Lower leg skin (tissue), 4 donors: ENCODE measurements around the gene ADAMTS14. TPM values are rescaled to one million over a fixed set of nuclear protein-coding genes. Genes with fewer than 3 reads are reported as not detected.

Source experiments
- DNase-seq, 2 donors: peaks; one replicate each; pipeline ENCODE4 v3.0.0-alpha.2; 2019; ENCODE audit warnings: low spot score in 2 of 2
- H3K4me3 ChIP-seq: fragments of 200-600 bp; sonication (generic); 2 replicates; pipeline ENCODE4 v1.5.1; 2017; ENCODE audit warnings: mild to moderate bottlenecking, low read depth; ENCODE audit not compliant: poor library complexity, severe bottlenecking
- POLR2A ChIP-seq, 2 donors: fragments of 450-650 bp; IDR thresholded peaks; one replicate each; pipeline ENCODE4 v1.6.1; 2016 to 2017; ENCODE audit warnings: antibody characterized with exemption in 2 of 2, mild to moderate bottlenecking in 1 of 2, moderate library complexity in 1 of 2
- WGBS, 2 donors: methylation state at CpG; one replicate each; pipeline ENCODE4 v1.1.5; 2018; 5-methylcytosine and 5-hydroxymethylcytosine counted together
- intact Hi-C: fragments of 100-400 bp; cut with DNase I; formaldehyde crosslinking; loops from one replicate; pipeline ENCODE4 v1.15.0; 2023; ENCODE audit warnings: low total_unique reads
- total RNA-seq, 4 donors: library from RNA; depleted of rRNA; stranded (reverse); fragments of >200 nt; gene quantifications; one replicate each; pipeline ENCODE4 v1.1.0, GENCODE V29; 2016
- TF ChIP-seq, protein P1 (sequence below), 3 donors: fragments of 450-650 bp; IDR thresholded peaks; one replicate each; pipeline ENCODE4 v1.5.1; 2016; ENCODE audit warnings: antibody characterized with exemption in 3 of 3, mild to moderate bottlenecking in 3 of 3, moderate library complexity in 2 of 3

ADAMTS14 gene
- total RNA-seq, 4 donors from 2014 or later, result 0.22 to 1.0 (median 0.34) TPM; not detected in 1

DNA sequence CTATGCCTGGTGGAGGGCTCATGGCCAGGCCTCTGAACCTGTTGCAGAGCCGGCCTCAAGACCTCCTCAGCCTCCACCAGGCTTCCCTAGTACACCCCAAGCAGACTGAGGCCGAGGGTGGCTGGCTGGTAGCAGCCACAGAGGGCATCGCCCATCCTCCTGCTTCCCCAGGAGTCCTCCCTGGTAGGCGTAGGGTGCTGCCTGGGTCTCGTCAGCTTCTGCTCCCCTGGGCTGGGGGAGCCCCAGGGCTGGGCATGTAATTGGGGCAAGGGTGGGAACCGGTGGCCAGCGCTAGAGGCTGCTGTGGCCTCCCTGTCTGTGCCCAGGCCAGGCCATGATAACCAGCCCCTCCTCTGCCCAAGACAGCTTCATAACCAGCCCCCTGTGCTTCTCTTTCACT, 80.3 kb downstream of the ADAMTS14 start:
- WGBS, 2 donors, result 87 to 98% methylated on average over 6 to 7 of the region's 7 CpGs
- H3K4me3 ChIP-seq, result no peak overlapping the region
- no peak for DNase-seq
- TF ChIP-seq, protein P1, sequence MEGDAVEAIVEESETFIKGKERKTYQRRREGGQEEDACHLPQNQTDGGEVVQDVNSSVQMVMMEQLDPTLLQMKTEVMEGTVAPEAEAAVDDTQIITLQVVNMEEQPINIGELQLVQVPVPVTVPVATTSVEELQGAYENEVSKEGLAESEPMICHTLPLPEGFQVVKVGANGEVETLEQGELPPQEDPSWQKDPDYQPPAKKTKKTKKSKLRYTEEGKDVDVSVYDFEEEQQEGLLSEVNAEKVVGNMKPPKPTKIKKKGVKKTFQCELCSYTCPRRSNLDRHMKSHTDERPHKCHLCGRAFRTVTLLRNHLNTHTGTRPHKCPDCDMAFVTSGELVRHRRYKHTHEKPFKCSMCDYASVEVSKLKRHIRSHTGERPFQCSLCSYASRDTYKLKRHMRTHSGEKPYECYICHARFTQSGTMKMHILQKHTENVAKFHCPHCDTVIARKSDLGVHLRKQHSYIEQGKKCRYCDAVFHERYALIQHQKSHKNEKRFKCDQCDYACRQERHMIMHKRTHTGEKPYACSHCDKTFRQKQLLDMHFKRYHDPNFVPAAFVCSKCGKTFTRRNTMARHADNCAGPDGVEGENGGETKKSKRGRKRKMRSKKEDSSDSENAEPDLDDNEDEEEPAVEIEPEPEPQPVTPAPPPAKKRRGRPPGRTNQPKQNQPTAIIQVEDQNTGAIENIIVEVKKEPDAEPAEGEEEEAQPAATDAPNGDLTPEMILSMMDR (IDR thresholded peaks at IDR 0.05), result no peak
- no peak for TF ChIP-seq POLR2A (IDR thresholded peaks at IDR 0.05)
- intact Hi-C loops, result no loop called here

DNA sequence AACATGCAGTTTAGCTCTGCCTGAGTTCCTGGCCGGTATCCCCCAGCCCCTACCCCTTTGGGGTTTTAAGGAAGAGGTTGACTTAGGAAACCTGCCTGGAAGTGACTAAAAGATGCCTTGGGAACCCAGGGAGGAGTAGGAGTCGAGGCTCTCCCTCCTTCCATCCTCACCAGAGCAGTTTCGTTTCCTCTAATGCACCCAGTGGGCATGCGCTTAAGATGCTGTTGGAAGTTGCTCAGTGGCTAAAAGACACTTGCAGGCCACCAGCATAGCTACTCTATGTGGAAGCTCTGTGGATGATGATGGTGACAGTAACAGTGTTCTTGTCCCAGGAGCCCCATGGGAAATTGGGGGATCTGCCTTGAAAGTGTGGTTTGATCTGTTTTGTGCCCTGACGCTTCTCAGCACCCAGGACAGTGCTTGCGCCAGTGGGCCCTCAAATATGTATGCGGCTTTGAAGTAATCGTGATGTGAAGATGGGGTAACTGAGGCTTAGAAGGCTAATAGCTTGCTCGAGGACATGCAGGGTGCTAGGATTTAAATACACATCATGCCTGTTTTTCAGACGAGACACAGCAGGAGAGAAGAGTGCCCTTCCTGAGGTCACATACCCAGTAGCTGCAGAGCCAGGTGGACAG, 80.8 kb downstream of the ADAMTS14 start:
- WGBS, 2 donors, result 92% methylated on average over 10 of the region's 10 CpGs
- H3K4me3 ChIP-seq, result no peak overlapping the region
- DNase-seq, result no peak
- intact Hi-C loops, result no loop called here
- no peak for TF ChIP-seq POLR2A (IDR thresholded peaks at IDR 0.05)
- TF ChIP-seq, protein P1 (IDR thresholded peaks at IDR 0.05), result no peak

DNA sequence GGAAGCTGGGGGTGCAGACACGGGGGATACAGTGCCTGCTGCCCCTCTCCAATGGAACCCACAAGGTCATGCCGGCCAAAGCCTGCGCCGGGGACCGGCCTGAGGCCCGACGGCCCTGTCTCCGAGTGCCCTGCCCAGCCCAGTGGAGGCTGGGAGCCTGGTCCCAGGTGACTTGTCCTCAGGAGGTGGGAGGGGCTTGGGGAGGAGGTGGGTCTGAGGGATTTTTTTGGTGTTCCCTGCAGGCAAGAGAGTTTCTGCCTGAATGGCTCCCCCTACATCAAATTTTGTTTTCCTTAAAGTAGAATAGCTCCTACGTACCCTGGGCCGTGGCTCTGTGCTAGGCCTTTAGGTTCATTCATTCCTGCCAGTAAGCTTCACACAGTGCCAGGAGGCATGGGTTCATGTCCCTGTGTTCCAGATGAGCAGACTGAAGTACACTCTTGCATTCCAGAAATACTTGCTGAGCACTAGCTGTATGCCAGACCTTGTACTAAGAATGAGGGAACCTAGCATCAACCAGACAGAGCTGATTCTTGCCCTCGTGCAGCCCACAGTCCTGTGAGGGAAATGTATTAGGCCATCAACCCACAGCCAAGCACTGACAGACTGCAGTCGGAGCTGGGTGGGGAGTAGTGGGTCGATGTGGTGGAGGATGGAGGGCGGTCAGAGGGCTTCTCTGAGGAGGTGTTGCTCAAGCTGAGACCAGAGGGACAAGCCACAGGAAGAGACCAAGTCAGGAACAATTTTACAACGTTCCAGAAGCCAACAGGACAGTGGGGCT, 81.7 kb downstream of the ADAMTS14 start:
- DNase-seq, result no peak
- no peak for TF ChIP-seq POLR2A (IDR thresholded peaks at IDR 0.05)
- TF ChIP-seq, protein P1 (IDR thresholded peaks at IDR 0.05), result no peak
- intact Hi-C loops, result no loop called here
- 80 to 83% methylated on average over 8 to 15 of the region's 15 CpGs for WGBS, 2 donors
- H3K4me3 ChIP-seq, result no peak overlapping the region

DNA sequence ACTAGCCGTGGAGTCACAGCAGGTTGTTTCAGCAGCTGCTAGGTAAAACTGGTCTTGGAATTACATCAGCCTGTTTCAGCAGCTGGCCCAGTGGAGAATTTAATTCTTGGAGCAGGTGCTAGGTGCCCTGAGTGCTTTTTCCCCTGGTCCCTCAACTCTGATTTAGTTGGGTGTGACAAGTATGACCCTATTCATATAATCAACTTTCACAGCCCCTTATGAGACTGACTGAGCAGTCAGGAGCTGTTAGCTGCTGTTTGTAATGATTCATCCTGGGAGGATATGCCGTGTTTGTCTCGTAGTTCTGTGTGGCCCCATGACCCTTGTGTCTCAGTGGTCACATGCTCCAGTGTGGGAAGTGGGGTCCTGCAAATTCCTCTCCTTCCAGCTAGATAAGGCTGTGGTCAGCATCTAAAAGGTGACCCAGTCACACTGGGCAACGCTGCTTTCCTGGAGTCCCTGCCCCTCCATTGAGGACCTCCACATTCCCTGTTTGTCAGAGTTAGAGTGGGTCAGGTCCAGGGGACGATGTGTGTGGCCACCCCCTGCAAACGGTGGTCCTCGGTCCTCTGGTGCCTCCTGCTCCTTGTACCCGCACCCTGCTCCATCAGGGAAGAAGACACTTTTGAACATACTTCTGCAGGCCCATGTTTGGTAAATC, 84.5 kb downstream of the ADAMTS14 start:
- no peak overlapping the region for H3K4me3 ChIP-seq
- intact Hi-C loops, result no loop called here
- 84 to 93% methylated on average over 7 to 8 of the region's 8 CpGs for whole genome bisulfite sequencing, 2 donors
- no peak for DNase-seq
- TF ChIP-seq, protein P1 (IDR thresholded peaks at IDR 0.05), result no peak
- TF ChIP-seq POLR2A (IDR thresholded peaks at IDR 0.05), result no peak

DNA sequence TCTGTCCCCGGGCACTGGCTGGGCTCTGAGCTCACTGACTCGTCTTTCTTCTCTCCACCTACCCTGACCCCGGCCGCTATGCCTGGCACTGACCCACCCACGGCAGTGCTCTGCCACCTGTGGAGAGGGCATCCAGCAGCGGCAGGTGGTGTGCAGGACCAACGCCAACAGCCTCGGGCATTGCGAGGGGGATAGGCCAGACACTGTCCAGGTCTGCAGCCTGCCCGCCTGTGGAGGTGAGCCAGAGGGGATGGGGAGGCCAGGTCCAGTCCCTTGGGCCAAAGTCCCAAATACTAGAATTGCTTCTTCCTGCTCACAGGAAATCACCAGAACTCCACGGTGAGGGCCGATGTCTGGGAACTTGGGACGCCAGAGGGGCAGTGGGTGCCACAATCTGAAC, 85.5 kb downstream of the ADAMTS14 start:
- DNase-seq, result no peak
- intact Hi-C loops, result no loop called here
- whole genome bisulfite sequencing, 2 donors, result 86 to 89% methylated on average over 13 of the region's 13 CpGs
- no peak for TF ChIP-seq POLR2A (IDR thresholded peaks at IDR 0.05)
- TF ChIP-seq, protein P1 (IDR thresholded peaks at IDR 0.05), result no peak
- no peak overlapping the region for H3K4me3 ChIP-seq
